NCI-H2029 (cell line): ENCODE results near the gene MKRN2OS.

ENCODE experiments used
- DNase-seq: peaks from one replicate; lab custom pipeline; 2025; lab: John Stamatoyannopoulos, UW

Gene MKRN2OS, protein sequence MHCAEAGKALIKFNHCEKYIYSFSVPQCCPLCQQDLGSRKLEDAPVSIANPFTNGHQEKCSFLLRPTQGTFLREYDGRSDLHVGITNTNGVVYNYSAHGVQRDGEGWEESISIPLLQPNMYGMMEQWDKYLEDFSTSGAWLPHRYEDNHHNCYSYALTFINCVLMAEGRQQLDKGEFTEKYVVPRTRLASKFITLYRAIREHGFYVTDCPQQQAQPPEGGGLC

DNA sequence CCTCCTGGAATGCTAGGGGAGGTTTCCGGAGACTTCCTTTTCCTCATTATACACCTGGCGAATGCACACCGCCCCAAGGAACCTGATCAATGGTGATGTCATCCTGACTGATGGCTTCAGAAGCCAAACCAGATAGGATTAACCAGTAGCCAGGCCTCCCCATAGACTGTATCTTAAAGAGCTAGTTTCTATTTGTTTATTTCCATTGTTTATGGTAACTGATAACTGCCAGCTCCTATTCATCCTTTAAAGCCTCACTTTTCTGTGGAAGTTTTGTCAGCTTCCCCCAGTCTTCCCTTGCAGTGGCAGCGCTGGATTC, at the start of gene MKRN2OS:
TSS of gene MKRN2OS (minus strand) at position 27 of the 319 bp plus-strand sequence. CDS start 35 bp downstream, outside the sequence.
- DNase-seq, result peak; percentile 89

GRCh38 chr3:12593473-12593872, 48.2 kb upstream of the MKRN2OS start:
- no peak for DNase-seq

GRCh38 chr3:12591997-12592715, 46.9 kb upstream of the MKRN2OS start:
- no peak for DNase-seq

DNA sequence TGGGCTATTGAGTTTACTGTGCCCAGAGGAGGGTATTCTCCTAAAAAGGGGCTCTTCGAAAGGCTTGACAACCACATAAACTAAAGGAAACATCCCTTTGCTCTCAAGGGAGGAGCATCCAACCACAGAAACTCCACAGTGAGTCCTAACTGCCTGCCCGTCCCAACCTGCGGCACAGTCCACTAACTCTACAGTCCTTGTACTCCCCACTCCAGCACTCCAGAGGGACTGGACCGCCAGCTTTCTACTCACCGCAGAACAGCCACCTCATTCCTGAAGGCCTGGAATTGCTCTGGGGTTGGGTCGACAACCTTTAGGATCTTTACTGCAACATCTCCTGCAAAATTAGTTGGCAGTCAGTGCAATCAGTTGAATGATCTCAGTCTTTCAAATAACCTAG, 46.2 kb upstream of the MKRN2OS start:
- no peak for DNase-seq

GRCh38 chr3:12590096-12590495, 44.8 kb upstream of the MKRN2OS start:
- DNase-seq, result no peak

GRCh38 chr3:12588039-12589009, 43.0 kb upstream of the MKRN2OS start:
- DNase-seq, result peak; percentile 96

GRCh38 chr3:12586403-12586802, 41.1 kb upstream of the MKRN2OS start:
- DNase-seq, result no peak

- DNase-seq, result no peak
These were observed 40.7 kb upstream of the MKRN2OS start for GRCh38 chr3:12585970-12586369.

DNA sequence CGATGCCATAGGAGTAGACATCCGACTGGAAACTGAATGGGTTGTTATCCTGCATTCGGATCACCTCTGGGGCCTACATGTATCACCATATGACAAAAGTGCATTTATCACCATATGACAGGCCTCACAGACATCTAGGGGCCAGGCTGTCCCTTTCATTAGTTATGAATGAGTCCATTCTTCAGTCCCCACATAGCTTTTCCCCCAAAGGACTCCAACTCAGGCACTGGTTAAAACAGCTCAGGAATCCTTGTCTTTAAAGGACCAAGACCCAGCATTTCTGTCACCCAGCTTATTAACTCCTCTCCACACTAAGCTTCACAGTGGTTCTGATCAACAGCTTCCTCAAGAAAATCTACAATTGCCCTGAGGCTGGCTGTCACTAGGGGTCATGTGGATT, 39.9 kb upstream of the MKRN2OS start:
- DNase-seq, result no peak

- DNase-seq, result no peak
These were observed 38.8 kb upstream of the MKRN2OS start for GRCh38 chr3:12584083-12584482.

- no peak for DNase-seq
These were observed 38.0 kb upstream of the MKRN2OS start for GRCh38 chr3:12583280-12583679.

DNA sequence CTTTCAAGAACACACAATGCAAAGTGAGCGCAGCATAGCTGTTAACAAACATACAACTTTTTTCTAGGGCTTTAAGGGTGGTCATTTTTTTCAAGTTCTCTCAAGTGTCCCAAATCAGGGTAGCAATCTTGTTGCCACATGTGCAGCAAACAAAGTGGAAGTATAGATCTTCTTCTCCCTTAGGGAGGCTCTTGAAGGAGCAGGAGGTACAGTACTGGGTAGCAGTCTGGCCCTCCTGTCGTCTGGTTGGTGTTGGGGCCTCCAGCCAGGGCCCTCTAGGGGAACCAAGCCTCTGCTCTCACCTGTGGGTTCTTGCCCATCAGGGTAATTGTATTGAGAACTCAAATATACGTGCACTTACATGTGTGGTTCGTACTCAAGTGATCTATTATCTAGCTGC, 37.4 kb upstream of the MKRN2OS start:
- no peak for DNase-seq

GRCh38 chr3:12579905-12580304, 34.6 kb upstream of the MKRN2OS start:
- DNase-seq, result no peak

- no peak for DNase-seq
These were observed 34.2 kb upstream of the MKRN2OS start for GRCh38 chr3:12579456-12579855.

DNA sequence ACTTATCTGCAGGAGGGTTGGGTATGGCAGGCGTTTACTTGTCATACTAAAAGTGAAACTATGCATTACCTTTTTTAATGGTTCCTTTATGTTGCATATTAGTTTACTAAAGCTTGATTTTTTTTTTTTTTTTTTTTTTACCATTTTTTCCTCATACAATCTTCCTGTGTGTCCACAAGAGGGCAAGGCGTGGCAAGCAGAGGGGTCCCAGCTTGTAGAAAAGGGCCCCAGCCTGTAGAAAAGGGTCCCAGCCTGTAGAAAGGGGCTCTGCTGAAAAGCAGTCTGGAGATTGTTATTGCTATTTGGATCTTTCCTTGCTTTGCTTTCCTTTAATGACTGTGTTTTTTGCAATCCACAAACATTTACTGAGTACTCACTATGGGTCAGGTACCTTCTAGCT, 33.4 kb upstream of the MKRN2OS start:
- DNase-seq, result no peak

DNA sequence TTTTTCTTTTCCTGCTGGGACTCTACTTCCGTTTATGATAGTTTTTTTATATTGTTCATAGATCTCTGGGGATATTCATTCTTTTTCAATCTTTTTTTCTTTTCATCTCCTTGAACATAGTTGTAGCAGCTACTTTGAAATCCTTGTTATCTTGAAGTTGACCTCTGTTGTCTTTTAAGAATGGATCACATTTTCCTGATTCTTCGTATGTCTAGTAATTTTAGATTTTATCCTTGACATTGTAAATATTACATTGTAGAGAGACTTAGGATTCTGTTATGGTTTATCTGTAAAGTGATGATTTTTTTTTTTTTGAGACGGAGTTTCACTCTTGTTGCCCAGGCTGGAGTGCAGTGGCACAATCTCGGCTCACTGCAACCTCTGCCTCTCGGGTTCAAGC, 32.1 kb upstream of the MKRN2OS start:
- no peak for DNase-seq

DNA sequence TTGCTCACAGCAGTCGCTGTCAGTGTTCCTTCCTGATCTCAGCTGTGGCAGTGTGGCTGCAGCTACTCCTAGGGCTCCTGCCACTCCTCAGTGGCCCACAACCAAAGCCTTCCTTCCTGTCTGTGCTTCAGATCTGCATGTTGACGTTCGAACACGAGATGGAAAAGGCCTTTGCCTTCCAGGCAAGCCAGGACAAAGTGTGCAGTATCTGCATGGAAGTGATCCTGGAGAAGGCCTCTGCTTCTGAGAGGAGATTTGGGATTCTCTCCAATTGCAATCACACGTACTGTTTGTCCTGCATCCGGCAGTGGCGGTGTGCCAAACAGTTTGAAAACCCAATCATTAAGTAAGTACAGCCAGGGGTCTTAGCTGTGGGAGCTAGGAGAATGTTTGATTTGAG, 29.4 kb upstream of the MKRN2OS start:
- no peak for DNase-seq

- DNase-seq, result no peak
These were observed 28.8 kb upstream of the MKRN2OS start for GRCh38 chr3:12574131-12574530.

- DNase-seq, result no peak
These were observed 26.7 kb upstream of the MKRN2OS start for GRCh38 chr3:12571986-12572385.

- DNase-seq, result no peak
These were observed 24.5 kb upstream of the MKRN2OS start for GRCh38 chr3:12569836-12570235.

DNA sequence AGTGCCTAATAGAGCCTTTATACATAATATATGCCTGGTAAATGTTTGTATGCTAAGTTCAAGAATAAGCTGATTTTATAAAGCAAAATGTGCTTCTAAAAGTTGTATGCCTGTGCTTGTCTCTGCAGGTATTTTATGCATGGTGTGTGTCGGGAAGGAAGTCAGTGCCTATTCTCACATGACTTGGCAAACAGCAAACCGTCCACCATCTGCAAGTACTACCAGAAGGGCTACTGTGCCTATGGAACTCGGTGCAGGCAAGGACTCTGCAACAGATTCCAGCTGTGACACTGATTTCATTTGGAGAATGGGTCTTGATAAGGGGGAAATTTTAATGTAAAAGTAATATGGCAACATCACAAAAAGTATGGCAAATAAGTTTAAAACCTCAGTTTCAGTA, 23.4 kb upstream of the MKRN2OS start:
- DNase-seq, result no peak

DNA sequence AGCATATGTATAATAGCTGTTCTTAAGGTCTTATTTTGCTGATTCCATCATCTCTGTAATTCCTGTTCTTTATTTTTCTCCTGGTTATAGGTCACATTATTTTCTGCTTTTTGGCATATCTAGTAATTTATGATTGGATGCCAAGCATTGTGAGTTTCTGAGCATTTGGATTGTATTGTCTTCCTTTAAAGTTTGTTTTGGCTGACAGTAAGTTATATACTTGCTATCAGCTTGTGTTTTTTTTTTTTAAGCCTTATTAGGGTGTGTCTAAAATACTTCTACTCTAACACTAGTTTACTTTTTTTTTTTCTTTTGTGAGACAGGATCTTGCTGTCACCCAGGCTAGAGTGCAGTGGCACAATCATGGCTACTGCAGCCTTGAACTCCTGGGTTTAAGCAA, 21.7 kb upstream of the MKRN2OS start:
- no peak for DNase-seq

- DNase-seq, result no peak
These were observed 17.2 kb upstream of the MKRN2OS start for GRCh38 chr3:12562451-12562850.
